Uterus (tissue), 4 donors: ENCODE data around the gene DDHD1. TPM values are rescaled to one million over a fixed set of nuclear protein-coding genes. Genes with fewer than 3 reads are reported as not detected.

ENCODE experiments used
- DNase-seq, 2 donors: peaks; one replicate each; pipeline ENCODE4 v3.0.0-alpha.2; 2019 to 2020
- H3K27ac ChIP-seq, 2 donors: fragments of 200-600 bp; sonication (generic); 1 replicate in 1 of 2; 2 replicates in 1 of 2; pipeline ENCODE4 v1.5.1; 2016 to 2018
- H3K27me3 ChIP-seq, 2 donors: fragments of 200-600 bp; sonication (generic); one replicate each; pipeline ENCODE4 v1.5.1; 2018 to 2019; ENCODE audit warnings: control low read depth in 1 of 2
- H3K36me3 ChIP-seq, 2 donors: fragments of 200-600 bp; sonication (generic); one replicate each; pipeline ENCODE4 v1.5.1; 2019; ENCODE audit warnings: control low read depth in 1 of 2
- H3K4me1 ChIP-seq, 2 donors: fragments of 200-600 bp; sonication (generic); one replicate each; pipeline ENCODE4 v1.5.1; 2018 to 2019; ENCODE audit warnings: control low read depth in 1 of 2
- H3K4me3 ChIP-seq, 2 donors: fragments of 200-600 bp; sonication (generic); 1 replicate in 1 of 2; 2 replicates in 1 of 2; pipeline ENCODE4 v1.5.1; 2018 to 2019; ENCODE audit warnings: mild to moderate bottlenecking in 1 of 2
- H3K9me3 ChIP-seq, 2 donors: fragments of 200-600 bp; sonication (generic); one replicate each; pipeline ENCODE4 v1.5.1; 2019; ENCODE audit warnings: control low read depth in 1 of 2
- CTCF ChIP-seq, 4 experiments: fragments of 200-600 bp in 2 of 4; fragments of 450-650 bp in 2 of 4; sonication (generic) in 2 of 4; IDR thresholded peaks; one replicate each; pipeline ENCODE4 v1.5.1; 2016 to 2019; ENCODE audit warnings: antibody characterized with exemption in 4 of 4, mild to moderate bottlenecking in 2 of 4, moderate library complexity in 1 of 4
- POLR2A ChIP-seq, 2 donors: fragments of 450-650 bp; IDR thresholded peaks; one replicate each; pipeline ENCODE4 v1.6.1; 2016; ENCODE audit warnings: antibody characterized with exemption in 2 of 2, mild to moderate bottlenecking in 1 of 2, moderate library complexity in 1 of 2
- intact Hi-C: fragments of 100-400 bp; cut with DNase I; formaldehyde crosslinking; loops from one replicate; pipeline ENCODE4 v1.15.1; 2023; ENCODE audit warnings: low total_unique reads
- total RNA-seq, 4 donors: library from RNA; depleted of rRNA in 3 of 4; stranded (reverse); fragments of >200 nt in 3 of 4; gene quantifications; one replicate each; pipeline versions ENCODE4 v1.1.0 to v1.2.4, GENCODE V29; 2014 to 2023
- donor health status: DM: yes; HTN: yes; CAD: no.

Gene DDHD1
- total RNA-seq, 4 donors from 2014 or later: 25.1 to 38.5 (median 30.7) TPM

GRCh38 chr14:53113989-53114388 is 39.1 kb downstream of the DDHD1 start:
- TF ChIP-seq POLR2A (IDR thresholded peaks at IDR 0.05): no peak
- no peak for TF ChIP-seq CTCF (IDR thresholded peaks at IDR 0.05)
- DNase-seq: no peak
- intact Hi-C loops: no loop called here
- Histone ChIP-seq H3K9me3 (no peaks in the 10 kb centered on the region), H3K4me1 (no peaks in the 10 kb centered on the region), H3K4me3 (no peak overlapping the region), H3K27me3 (no peaks in the 10 kb centered on the region), H3K27ac (no peak overlapping the region), H3K36me3 (no peaks in the 10 kb centered on the region)

GRCh38 chr14:53110096-53110495 is 43.0 kb downstream of the DDHD1 start:
- TF ChIP-seq POLR2A (IDR thresholded peaks at IDR 0.05): no peak
- TF ChIP-seq CTCF (IDR thresholded peaks at IDR 0.05): no peak
- Histone ChIP-seq H3K4me1 (no peaks in the 10 kb centered on the region), H3K36me3 (no peaks in the 10 kb centered on the region), H3K27me3 (no peaks in the 10 kb centered on the region), H3K27ac (no peak overlapping the region), H3K4me3 (no peak overlapping the region), H3K9me3 (peaks cover 0 to 16% of the 10 kb centered on the region in 2 donors)
- no peak for DNase-seq
- intact Hi-C loops: no loop called here

GRCh38 chr14:53109105-53110041 is 43.8 kb downstream of the DDHD1 start:
- no peaks in the 10 kb centered on the region for H3K27me3 ChIP-seq
- H3K4me3 ChIP-seq: no peak overlapping the region
- DNase-seq: no peak
- no peaks in the 10 kb centered on the region for H3K4me1 ChIP-seq
- no peak overlapping the region for H3K27ac ChIP-seq
- H3K36me3 ChIP-seq: no peaks in the 10 kb centered on the region
- H3K9me3 ChIP-seq: peaks cover 0 to 16% of the 10 kb centered on the region in 2 donors
- intact Hi-C loops: no loop called here
- TF ChIP-seq CTCF (IDR thresholded peaks at IDR 0.05) (no peak), POLR2A (IDR thresholded peaks at IDR 0.05) (no peak)

- Histone ChIP-seq H3K36me3 (no peaks in the 10 kb centered on the region), H3K27me3 (no peaks in the 10 kb centered on the region), H3K4me1 (no peaks in the 10 kb centered on the region), H3K4me3 (no peak overlapping the region), H3K9me3 (peaks cover 0 to 16% of the 10 kb centered on the region in 2 donors), H3K27ac (no peak overlapping the region)
- TF ChIP-seq POLR2A (IDR thresholded peaks at IDR 0.05) (no peak), CTCF (IDR thresholded peaks at IDR 0.05) (no peak)
- intact Hi-C loops: no loop called here
- no peak for DNase-seq
Measured at GRCh38 chr14:53108292-53109104, 44.6 kb downstream of the DDHD1 start.

- intact Hi-C loops: no loop called here
- H3K4me3 ChIP-seq: no peak overlapping the region
- H3K27ac ChIP-seq: no peak overlapping the region
- H3K4me1 ChIP-seq: no peaks in the 10 kb centered on the region
- DNase-seq: no peak
- no peaks in the 10 kb centered on the region for H3K27me3 ChIP-seq
- TF ChIP-seq POLR2A (IDR thresholded peaks at IDR 0.05) (no peak), CTCF (IDR thresholded peaks at IDR 0.05) (no peak)
- H3K36me3 ChIP-seq: no peaks in the 10 kb centered on the region
- peaks cover 0 to 16% of the 10 kb centered on the region in 2 donors for H3K9me3 ChIP-seq
Measured at GRCh38 chr14:53106768-53107167, 46.4 kb downstream of the DDHD1 start.
